HG03064 (cell line): Measurements from ENCODE around the gene CHAD.
"Not testable (repeated sequence)": the region's sequence is repeated elsewhere in the genome, so short reads cannot be mapped to it uniquely, and the experiment has no call there.

Experiments
- ATAC-seq: cut with Tn5 transposase; IDR thresholded peaks from one replicate; pipeline ENCODE4 v1.9.1; 2021; ENCODE audit warnings: low read depth; ENCODE audit not compliant: unreplicated experiment

Gene CHAD

DNA sequence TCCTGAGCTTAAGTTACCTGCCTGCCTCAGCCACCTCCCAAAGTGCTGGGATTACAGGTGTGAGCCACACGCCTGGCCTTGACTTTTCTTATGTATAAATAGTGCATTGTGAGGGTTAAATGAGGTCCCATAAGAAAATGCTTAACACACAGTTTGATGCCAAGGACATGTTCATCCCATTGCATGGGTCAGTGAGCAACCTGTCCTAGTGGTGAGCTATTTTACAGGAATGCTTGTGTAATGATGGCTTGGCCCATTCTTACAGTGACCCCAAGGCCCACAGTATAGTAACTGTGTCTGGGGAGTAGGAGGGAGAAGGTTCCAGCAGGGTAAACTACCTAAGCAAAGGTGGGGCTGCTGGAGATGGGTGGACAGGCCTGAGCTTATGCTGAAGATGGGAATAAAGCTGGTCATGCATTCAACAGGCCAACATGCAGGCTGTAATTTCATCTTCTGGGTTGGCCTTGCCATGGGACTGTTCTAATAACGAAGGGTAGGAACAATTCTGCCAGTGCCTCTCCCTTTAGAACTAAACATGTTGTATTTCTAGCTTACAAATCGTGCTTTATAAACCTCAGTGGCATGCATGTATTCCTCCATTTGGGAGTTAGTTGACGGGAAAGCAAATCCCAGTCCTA lies 36.4 kb downstream of the CHAD start:
- ATAC-seq: no peak

DNA sequence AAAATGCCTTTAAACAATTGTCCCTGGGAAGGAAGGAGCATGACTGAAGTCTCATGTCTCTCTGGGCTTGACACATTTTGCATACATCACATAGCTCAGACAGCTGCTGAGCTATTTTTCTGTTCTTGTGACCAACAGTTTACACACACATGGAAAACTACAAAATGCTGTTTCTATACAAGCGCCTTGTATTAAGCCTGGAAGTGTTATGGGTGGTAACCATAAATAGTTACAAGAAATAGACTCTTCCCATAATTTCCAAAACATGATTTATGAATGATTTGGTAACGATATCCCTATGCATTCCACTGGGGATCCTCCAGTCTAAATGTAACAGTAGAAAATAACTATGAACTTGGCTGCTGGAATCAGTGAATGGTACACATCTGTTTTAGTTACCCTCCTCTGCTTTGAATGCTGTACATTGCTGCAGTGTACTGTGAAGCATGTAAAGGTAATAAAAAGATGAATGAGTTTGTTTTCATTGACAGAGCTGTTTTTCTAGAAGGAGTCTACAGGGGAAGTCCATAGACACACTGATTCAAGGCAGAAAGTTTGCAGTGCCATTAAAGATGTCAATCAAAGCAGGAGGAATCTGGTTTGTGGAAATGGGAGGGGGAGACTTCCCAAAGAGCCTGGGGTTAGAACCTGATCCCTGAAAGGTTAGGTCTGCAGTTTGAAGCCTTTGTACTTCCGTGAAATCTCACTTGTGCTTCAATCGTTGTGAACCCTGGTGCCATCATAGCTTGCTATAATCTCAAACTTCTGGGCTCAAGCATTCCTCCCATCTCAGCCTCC lies 37.7 kb downstream of the CHAD start:
- no peak for ATAC-seq

DNA sequence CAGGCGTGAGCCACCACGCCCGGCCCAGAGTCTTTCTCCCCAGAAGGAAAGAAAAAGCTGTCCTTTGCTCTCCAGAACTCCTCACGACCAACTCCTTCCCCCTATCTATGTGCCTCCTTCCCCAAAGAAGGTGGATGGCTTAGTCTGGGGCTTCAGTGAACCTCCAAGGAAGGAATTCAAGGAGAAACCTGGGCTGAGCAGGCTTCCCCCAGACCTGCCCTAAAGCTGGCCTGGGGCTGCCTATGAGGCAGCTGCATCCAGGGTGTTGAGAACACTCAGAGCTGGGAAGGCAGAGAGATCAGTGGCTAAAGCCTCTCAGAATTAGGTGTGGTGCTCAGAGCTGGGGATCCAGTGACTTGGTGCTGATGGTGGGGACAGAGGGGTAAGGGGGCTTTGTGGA lies 38.9 kb downstream of the CHAD start:
- ATAC-seq: no peak

DNA sequence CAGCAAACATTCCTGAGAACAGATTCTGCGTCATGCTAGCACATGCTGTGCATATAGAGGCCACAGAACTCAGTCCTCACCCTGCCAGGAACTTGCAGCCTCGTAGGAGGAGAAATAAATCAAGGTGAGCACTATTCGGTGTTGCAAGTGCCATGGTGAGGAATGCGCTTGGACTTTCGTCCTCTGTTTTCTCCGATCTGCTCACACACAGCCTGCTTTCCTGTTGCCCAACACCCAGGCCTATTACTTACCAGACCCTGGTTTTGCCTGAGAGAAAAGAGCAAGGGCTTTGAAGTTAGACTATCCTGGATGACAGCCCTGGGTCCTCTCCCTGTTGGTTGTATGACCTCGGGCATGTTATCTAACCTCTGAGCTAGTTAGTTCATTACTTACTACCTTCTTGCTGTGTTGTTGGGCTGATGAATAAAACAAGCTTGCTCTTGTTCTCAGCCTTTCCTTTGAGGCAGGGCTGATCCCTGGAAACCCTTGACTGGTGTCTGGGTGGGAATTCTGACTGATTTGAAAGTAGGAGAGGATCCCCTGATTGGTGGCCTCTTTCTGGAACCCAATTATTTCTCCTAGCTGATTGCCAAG lies 39.8 kb downstream of the CHAD start:
- no peak for ATAC-seq

DNA sequence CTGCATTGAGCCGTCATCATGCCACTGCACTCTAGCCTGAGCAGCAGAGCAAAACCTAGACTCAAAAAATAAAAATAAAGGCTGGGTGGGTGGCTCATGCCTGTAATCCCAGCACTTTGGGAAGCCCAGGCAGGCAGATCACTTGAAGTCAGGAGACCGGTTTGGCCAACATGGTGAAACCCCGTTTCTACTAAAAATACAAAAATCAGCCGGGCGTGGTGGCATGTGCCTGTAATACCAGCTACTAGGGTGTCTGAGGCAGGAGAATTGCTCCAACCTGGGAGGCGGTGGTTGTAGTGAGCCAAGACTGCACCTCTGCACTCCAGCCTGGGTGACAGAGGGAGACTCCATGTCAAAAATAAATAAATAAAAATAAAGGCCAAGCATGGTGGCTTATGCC lies 40.6 kb downstream of the CHAD start:
- ATAC-seq: not testable (repeated sequence)

DNA sequence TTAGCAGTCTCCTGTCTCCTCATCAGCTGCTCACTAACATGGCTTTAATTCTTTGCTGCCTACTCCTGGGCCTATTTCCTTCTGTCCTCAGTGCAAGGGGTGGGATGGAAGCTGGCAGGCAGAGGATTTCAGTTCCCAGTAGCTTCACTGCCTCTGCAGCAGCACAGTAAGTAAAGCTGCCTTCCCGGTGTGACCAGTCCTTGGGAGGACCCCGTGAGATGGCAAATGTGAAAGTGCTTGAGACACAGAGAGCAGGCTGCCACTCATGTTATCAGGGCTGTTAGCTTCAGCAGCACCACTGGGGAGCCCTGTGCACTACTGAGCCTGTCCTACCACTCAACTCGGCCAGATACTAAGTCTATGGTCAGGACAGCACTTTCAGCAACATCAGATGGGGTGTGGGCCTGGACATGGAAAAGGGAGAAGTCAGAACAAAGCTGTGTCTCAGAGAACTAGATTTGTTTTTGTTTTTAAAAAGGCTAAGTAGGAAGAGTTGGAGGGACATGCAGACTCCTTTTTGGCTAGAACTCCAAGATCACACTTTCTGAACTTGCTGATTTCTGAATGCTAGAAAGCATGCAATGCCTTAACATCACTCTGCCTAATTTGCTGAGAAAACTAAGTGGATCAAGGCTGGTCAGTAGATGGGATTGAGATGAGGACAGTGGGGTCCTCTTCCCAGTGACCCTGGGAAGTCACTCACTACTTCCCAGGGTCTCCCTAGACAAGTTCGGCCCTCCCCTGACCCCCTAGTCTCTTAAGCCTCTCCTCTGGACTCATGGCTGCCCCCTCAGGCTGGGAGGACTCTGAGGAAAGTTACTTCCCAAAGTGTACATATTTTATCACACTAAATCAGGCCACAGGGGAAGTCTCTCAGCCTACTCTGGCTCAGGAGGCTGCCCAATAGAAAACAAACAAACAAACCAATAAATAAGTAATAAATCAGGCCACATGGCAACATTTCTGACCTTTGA lies 41.6 kb downstream of the CHAD start:
- ATAC-seq: no peak

DNA sequence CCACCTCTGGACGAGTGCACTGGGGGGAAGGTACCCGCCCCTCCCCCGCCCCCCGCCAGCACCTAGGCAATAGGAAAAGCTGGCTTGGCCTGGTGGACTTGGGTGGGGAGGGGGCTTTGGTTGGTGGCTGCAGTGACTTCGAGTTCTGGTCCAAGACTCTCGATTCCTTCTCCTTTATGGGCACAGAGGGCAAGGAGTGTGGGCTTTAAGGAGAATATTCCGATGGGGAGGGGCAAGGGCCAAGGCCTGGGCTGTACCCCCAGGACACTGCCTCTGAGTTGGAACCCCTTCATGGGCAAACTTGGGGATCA lies 42.3 kb downstream of the CHAD start:
- no peak for ATAC-seq

DNA sequence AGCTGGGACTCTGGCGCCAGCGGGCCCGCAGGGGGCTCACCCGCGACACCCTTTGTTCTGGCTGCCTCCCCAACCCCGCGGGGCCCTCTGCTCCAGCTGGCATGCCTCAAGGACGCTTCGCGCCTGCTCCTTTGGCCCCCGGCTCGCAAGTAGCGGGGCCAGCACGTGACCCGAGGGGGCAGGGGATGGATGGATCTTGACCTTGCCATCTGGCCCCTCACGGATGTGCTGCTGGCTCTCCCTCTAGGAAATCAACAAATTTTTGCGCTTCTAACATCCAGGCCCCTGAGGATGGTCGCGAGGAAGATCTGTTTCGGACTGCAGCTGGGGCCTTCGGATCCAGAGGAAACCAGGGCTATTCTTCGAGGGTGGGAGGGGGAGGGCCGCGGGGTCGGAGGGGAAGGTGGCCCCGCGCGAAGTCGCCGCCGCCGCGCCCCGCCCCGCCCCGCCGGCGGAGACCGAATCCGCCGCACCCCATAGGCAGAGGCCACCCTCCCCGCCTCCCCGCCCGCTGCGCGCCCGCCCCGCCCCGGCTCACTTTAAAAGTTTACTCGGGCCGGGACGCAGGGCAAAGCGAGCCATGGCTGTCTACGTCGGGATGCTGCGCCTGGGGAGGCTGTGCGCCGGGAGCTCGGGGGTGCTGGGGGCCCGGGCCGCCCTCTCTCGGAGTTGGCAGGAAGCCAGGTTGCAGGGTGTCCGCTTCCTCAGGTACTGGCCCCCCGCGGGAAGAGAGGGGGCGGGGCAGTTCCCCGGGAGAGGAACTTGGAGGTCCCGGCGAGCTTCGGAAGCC lies 42.8 kb downstream of the CHAD start, which contains the start of gene ACSF2:
Gene ACSF2, plus strand, starts transcription at position 537 of the 790 bp plus-strand sequence. Its CDS starts 44 bp downstream, at position 581.
- ATAC-seq: no peak

DNA sequence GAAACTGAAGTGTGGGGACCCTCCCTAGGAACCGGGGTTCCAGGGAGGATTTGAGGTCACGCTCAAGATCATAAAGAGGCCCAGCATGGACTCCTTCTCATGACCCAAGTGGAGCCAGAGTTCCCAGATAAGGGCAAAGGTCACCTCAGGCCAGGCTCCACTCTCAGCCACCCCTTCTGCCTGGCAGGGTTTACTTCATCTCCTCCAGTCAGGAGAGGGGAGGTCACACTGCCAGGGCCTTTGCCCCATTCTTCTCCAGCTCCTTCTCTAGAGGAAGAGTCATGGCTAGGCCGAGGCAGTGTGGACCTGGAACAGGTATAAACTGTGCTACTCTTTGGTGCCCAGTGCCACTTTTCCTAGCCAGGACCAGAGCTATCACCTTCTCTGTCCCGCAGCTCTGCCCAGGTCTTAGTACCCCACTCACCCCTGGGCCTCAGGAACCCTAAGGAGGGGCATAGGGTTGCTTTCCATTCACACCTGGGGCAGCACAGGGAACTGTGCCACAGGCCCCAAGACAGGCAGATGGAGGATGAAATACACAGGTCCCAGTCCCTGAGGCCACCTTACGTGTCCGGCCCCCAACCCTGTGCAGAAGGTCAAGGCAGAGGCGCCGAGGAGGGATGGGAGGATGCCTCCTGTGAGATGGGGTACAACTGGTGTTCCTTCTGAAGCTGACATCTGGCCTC lies 43.5 kb downstream of the CHAD start:
- ATAC-seq: no peak

DNA sequence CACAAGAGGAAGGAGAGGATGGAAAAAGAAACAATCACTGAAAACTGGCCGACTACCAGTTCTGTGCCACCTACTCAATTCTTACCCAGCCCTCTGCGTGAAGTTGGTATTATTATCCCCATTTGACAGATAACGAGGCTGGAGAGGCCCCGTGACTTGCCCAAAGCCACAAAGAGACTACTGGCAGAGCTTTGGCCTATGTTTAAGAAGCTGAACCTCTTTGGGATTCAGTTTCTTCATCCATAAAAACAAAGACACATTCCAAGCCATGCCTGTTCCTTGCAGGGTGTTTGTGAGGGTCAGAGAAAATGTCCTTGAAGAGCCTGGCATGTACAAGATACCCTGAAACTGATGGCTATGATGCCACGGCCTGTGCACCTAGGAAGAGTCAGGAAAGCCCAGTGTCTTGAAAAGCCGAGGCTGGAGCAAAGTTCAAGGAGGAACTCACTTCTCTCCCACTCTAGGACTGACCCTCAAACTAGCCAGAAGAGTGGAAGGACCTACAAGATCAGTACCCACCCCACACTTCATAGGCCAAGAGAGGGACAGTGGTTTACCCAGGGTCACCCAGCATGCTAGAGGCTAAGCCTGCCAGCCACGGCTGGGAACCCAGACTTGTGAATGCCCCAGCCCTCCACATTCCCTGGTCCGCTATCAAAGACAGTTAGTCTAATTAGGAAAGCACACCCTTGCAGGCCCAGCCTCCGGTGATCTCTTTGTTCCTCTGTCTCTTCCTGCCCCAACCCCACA lies 44.3 kb downstream of the CHAD start:
- no peak for ATAC-seq

DNA sequence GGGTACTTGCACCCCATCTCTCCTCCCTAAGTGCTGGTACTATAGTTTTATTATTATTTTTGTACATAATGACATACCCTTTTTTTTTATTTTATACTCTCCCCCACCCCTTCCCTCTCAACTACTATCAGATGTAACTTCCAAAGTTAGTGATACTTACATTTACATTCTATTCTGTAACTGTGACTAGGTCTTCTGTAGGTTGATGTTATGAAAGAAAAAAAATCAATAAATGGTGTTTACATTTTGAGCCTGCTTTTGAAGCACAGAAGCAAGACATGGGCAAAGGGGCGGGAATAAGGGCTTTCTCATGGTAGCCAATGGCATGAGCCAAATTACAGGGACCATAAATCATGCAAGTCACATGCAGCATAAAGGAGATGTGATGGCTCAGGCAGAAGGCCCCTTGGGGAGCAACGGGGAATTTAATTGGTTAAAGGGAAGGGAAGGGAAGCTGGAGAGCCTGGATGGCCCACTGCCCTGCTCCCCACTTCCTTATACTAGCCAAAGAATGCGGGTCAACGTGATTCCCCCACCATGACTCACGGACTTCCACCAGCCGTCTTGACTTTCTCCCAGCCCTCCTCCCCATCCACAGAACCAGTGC lies 45.0 kb downstream of the CHAD start:
- ATAC-seq: no peak

DNA sequence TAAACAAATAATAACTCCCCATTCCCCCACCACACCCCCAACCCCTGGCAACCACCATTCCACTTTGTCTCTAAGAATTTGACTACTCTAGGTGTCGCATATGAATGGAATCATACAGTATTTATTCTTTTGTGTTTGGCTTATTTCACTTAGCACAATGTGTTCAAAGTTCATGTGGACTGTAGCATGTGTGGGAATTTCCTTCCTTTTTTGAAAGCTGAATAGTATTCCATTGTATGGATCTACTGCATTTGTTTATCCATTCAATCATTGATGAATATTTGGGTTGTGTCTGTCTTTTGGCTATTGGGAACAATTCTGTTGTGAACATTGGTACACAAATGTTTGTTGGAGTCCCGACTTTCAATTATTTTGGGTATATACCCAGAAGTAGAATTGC lies 45.9 kb downstream of the CHAD start:
- no peak for ATAC-seq

DNA sequence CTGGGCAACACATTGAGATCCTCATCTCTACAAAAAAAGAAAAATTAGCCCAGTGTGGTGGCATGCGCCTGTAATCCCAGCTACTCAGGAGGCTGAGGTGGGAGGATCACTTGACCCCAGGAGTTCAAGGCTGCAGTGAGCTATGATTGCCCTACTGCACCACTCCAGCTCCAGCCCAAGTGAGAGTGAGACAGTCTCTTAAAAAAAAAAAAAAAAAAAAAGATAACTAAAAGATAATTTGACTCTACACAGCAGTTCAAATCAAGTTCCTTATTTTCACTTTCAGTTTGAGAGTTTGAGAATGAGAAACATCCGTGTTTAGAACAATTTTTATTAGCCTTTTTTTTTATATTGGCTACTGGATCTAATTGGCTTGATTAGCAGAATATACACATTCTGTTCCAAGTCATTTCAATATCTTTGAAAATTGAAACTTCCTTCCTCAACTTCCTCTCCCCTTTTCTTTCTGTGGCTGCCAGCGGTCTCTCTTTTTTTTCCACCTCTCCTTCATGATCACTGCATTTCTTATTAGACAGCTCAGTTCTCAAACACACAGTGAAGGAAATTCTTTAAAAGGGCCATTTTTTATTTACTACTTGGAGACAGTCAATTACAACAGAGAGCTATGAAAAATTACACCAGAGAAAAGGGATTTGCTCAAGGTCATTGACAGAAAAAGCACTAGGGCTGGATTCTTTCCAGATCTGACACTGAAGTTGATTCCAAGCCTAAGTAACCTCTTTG lies 47.2 kb downstream of the CHAD start:
- ATAC-seq: no peak

DNA sequence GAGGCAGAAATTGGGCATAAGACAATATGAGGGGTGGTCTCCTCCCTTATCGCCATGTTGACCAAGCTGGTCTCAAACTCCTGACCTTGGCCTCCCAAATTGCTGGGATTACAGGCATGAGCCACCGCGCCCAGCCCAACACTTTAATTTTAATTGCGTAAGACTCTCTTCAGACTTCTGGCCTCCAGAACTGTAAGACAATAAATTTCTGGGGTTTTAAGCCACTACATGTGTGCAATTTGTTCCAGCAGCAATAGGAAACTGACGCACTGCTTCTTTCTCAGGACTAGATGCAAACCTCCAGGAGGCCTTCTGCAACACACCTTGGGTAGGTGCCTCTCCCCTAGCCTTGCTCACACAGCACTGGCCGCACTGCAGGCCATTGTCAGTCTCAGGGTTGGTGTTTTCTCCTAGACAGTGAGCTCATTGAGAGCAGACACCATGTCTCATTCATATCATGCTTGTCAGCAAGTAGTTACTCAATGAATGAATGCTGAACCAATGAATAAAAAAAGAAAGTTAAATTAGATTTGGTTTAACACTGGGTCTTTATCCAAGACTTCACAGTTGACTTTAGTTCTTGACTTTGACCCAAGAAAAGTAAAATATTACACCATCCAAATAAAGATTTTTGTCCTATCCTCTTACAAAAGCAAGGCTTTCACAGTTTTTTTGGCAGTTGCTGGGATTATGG lies 48.1 kb downstream of the CHAD start:
- ATAC-seq: no peak

DNA sequence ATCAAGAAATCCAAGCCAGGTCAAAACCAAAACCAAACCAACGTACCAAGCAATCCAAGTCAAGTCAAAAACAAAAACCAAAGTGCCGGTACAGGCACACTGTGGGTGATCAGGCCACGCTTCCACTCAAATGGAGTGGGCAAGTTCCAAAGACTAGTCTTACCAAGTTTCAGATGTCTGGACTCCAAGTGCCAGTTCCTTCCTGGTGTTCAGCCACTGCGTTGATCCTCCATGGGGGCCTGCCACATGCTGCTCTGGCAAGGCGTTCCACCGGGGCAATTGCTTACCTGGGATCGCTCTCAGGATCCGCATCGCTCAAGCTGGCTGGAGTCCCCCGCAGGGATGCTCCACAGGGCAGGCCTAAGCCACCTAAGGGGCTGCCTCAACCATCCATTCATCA lies 49.1 kb downstream of the CHAD start:
- ATAC-seq: not testable (repeated sequence)

DNA sequence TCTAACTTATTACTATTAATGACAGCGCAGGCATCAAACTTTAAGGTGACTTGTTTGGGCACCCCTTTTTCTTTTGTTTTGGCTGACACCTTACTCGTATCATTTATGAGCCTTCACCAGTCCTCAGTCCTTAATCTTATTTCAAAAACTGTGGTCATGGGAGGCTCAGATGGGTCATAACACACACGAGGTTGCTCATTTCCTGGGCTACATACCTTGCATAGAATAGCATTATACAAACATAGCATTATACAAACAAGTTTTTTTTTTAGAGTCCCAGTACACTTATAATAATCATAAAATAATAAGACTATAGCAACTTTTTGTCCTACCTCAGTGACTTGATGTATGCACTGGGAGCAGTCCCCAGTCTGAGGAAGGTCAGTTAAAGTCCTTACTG lies 53.9 kb downstream of the CHAD start:
- ATAC-seq: no peak
